ENCODE results near the gene PHLDB1. TPM values are rescaled to one million over a fixed set of nuclear protein-coding genes. Genes with fewer than 3 reads are reported as not detected.
"Not testable (repeated sequence)": the region's sequence is repeated elsewhere in the genome, so short reads cannot be mapped to it uniquely, and the experiment has no call there.

Gene PHLDB1
- total RNA-seq, 4 donors from 2014 or later: 16.5 to 35.7 (median 22.7) TPM

DNA sequence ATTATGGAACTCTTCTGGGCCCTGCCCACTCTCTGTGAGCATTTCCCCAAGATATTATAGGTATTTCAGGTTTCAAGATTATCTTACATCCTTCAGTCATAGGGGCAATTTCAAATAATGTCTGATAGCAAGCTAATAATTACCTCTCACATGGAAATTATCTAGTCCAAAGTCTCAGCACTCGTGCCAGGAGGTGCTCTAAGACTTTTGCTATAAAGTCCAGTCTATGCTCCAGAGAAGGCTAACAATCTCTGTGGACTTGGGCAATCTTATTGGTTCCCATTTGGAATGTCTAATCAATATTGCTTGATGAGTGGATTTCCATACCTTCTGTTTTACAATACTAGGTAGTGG lies 66.6 kb downstream of the PHLDB1 start:
- no peak for TF ChIP-seq POLR2A (IDR thresholded peaks at IDR 0.05)
- TF ChIP-seq, protein P1, sequence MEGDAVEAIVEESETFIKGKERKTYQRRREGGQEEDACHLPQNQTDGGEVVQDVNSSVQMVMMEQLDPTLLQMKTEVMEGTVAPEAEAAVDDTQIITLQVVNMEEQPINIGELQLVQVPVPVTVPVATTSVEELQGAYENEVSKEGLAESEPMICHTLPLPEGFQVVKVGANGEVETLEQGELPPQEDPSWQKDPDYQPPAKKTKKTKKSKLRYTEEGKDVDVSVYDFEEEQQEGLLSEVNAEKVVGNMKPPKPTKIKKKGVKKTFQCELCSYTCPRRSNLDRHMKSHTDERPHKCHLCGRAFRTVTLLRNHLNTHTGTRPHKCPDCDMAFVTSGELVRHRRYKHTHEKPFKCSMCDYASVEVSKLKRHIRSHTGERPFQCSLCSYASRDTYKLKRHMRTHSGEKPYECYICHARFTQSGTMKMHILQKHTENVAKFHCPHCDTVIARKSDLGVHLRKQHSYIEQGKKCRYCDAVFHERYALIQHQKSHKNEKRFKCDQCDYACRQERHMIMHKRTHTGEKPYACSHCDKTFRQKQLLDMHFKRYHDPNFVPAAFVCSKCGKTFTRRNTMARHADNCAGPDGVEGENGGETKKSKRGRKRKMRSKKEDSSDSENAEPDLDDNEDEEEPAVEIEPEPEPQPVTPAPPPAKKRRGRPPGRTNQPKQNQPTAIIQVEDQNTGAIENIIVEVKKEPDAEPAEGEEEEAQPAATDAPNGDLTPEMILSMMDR (IDR thresholded peaks at IDR 0.05 in 4 of 5, conservative IDR thresholded peaks at IDR 0.05 in 1 of 5): no peak
- no peak for DNase-seq
- in situ Hi-C loops (cut with MboI; ENCODE audit: low sequenced_read_pairs in 4 of 4) (no loop called here), intact Hi-C loops (cut with DNase I; ENCODE audit: low total_unique reads) (no loop called here)
- Histone ChIP-seq H3K4me1 (no peaks in the 10 kb centered on the region), H3K9me3 (no peaks in the 10 kb centered on the region), H3K36me3 (no peaks in the 10 kb centered on the region), H3K27ac (no peak overlapping the region), H3K27me3 (no peaks in the 10 kb centered on the region), H3K4me3 (no peak overlapping the region)
- no peak for ATAC-seq

DNA sequence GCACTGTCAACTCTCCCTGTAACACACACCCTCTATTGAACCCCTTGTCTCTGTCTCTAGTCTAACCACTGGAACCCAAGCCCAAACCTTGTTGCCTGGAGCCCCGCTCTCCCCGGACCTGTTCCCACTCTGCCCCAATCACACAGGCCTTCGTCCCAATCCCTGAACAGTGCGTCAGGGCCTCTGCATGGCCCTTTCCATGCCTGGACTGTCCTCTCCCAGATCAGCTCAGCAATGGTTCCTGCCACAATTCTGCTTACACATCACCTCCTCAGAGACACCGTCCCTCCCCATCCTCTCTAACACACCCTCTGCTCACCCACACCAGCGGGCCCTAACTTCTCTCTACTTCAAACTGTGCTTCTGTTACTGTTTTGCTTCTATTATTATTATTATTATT lies 70.6 kb downstream of the PHLDB1 start:
- H3K36me3 ChIP-seq: no peaks in the 10 kb centered on the region
- ATAC-seq: no peak
- in situ Hi-C loops (cut with MboI; ENCODE audit: low sequenced_read_pairs in 4 of 4): loop anchor here in 1 of 4 donors (25.0 kb wide), 1 partner anchor 109 kb away; the partner anchor contains the start of gene DDX6
- DNase-seq: no peak
- no peak overlapping the region for H3K27ac ChIP-seq
- no peak for TF ChIP-seq POLR2A (IDR thresholded peaks at IDR 0.05)
- TF ChIP-seq, protein P1 (IDR thresholded peaks at IDR 0.05 in 4 of 5, conservative IDR thresholded peaks at IDR 0.05 in 1 of 5): no peak
- no peaks in the 10 kb centered on the region for H3K27me3 ChIP-seq
- H3K4me1 ChIP-seq: no peaks in the 10 kb centered on the region
- intact Hi-C loops (cut with DNase I; ENCODE audit: low total_unique reads): no loop called here
- no peaks in the 10 kb centered on the region for H3K9me3 ChIP-seq
- no peak overlapping the region for H3K4me3 ChIP-seq

DNA sequence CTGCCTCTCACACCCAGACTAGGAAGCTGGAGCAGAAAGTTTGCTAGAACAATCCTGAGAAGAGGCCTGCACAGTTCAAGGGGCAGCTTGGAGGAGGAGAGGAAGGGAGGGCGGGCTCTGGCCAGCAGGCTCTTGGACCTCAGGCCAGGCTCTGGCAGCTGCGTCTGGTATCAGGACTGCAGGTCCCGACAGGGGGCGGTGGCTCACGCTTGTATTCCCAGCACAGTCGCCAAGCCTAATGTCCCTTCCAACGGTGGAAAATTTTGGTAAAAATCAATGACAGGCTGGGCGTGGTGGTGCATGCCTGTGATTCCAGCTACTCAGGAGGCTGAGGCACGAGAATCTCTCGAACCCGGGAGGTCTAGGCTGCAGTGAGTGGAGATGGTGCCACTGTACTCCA lies 71.5 kb downstream of the PHLDB1 start:
- H3K27me3 ChIP-seq; H3K9me3 ChIP-seq; ATAC-seq; DNase-seq; H3K36me3 ChIP-seq; intact Hi-C loops (cut with DNase I; ENCODE audit: low total_unique reads); H3K4me1 ChIP-seq; H3K27ac ChIP-seq; H3K4me3 ChIP-seq: not testable (repeated sequence)
- in situ Hi-C loops (cut with MboI; ENCODE audit: low sequenced_read_pairs in 4 of 4): loop anchor here in 1 of 4 donors (25.0 kb wide), 1 partner anchor 108 kb away; the partner anchor contains the start of gene DDX6

DNA sequence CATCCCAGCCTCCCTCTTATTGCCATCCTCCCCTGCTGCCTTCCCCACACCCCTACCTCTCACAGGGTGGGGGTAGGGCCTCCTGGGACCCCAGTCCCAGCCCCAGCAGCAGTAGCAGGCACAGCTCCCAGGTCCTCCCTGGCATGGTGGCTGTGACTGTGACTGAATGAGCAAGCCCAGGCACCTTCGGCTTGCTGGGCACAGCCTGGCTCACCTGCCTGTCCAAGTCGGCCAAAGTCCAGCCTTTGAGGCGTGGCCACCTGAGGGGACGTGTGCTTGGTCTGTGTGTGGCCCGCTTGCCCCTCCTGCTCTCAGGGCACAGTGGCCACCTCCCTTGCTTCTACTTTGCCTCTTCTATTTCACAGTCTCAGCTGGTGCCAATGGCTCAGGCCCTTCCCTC lies 72.1 kb downstream of the PHLDB1 start, which contains the start of gene TREH:
Gene TREH (minus strand): TSS at position 168 of the 400 bp plus-strand sequence. CDS start 23 bp downstream, at position 145.
- no peak for DNase-seq
- Histone ChIP-seq H3K4me1 (no peaks in the 10 kb centered on the region), H3K9me3 (no peaks in the 10 kb centered on the region), H3K4me3 (no peak within 1 kb of the TSS), H3K36me3 (no peaks in the 10 kb centered on the region), H3K27me3 (no peaks in the 10 kb centered on the region), H3K27ac (no peak within 1 kb of the TSS)
- intact Hi-C loops (cut with DNase I; ENCODE audit: low total_unique reads): no loop called here
- in situ Hi-C loops (cut with MboI; ENCODE audit: low sequenced_read_pairs in 4 of 4): loop anchor here in 1 of 4 donors (25.0 kb wide), 1 partner anchor 108 kb away; the partner anchor contains the start of gene DDX6
- no peak for ATAC-seq
- no peak for TF ChIP-seq POLR2A (IDR thresholded peaks at IDR 0.05)
- TF ChIP-seq, protein P1 (IDR thresholded peaks at IDR 0.05 in 4 of 5, conservative IDR thresholded peaks at IDR 0.05 in 1 of 5): no peak

DNA sequence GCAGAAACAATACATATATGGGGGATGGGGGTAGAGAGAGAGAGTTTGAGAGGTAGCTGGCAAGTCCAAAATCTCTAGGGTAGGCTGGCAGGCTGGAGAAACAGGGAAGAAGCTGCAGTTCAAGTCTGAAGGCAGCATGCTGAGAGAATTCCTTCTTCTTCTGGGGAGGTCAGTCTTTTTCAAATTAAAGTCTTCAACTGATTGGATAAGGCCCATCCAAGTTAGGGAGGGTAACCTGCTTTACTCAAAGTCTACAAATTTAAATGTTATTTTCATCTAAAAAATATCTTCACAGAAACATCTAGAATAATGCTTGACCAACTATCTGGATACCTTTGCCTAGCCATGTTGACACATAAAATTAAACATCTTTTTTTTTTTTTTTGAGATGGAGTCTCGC lies 75.0 kb downstream of the PHLDB1 start:
- intact Hi-C loops (cut with DNase I; ENCODE audit: low total_unique reads) (no loop called here), in situ Hi-C loops (cut with MboI; ENCODE audit: low sequenced_read_pairs in 4 of 4) (loop anchor here in 1 of 4 donors (25.0 kb wide), 1 partner anchor 105 kb away; the partner anchor contains the start of gene DDX6)
- Histone ChIP-seq H3K27ac (no peak overlapping the region), H3K4me3 (no peak overlapping the region), H3K36me3 (no peaks in the 10 kb centered on the region), H3K27me3 (no peaks in the 10 kb centered on the region), H3K9me3 (no peaks in the 10 kb centered on the region), H3K4me1 (no peaks in the 10 kb centered on the region)
- ATAC-seq (no peak), DNase-seq (no peak)
- TF ChIP-seq POLR2A (IDR thresholded peaks at IDR 0.05): no peak
- TF ChIP-seq, protein P1 (IDR thresholded peaks at IDR 0.05 in 4 of 5, conservative IDR thresholded peaks at IDR 0.05 in 1 of 5): no peak

DNA sequence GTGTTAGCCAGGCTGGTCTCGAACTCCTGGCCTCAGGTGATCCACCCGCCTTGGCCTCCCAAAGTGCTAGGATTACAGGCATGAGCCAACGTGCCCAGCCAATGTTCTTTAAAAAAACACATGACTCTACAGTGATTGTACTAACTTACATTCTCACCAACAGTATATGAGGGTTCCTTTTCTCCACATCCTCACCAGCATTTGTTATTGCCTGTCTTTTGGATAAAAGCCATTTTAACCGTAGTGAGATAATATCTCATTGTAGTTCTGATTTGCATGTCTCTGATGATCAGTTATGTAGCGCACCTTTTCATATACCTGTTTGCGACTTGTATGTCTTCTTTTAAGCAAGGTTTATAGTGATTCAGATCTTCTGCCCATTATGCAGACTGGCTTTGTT lies 75.5 kb downstream of the PHLDB1 start:
- H3K4me1 ChIP-seq; H3K9me3 ChIP-seq; intact Hi-C loops (cut with DNase I; ENCODE audit: low total_unique reads); H3K27ac ChIP-seq; H3K4me3 ChIP-seq; H3K27me3 ChIP-seq; ATAC-seq; DNase-seq; H3K36me3 ChIP-seq: not testable (repeated sequence)
- in situ Hi-C loops (cut with MboI; ENCODE audit: low sequenced_read_pairs in 4 of 4): loop anchor here in 1 of 4 donors (25.0 kb wide), 1 partner anchor 104 kb away; the partner anchor contains the start of gene DDX6
